HepG2 (cell line): Measurements from ENCODE around the gene SREBF1. TPM values are rescaled to one million over a fixed set of nuclear protein-coding genes. Genes with fewer than 3 reads are reported as not detected.
A peak's percentile ranks its signal among the peaks of the same experiment; 100 is the strongest.

Experiments used
- DNMT1 ChIP-seq: sonication (generic); formaldehyde crosslinking; IDR thresholded peaks from 2 replicates; pipeline ENCODE4 v1.5.1; 2020; ENCODE audit warnings: mild to moderate bottlenecking, missing genetic modification reagents
- DPF2 ChIP-seq: sonication (generic); formaldehyde crosslinking; IDR thresholded peaks from 2 replicates; pipeline ENCODE4 v1.4.0; 2020; ENCODE audit warnings: mild to moderate bottlenecking, low read depth, missing genetic modification reagents, borderline replicate concordance
- KAT2B ChIP-seq: fragments of 150-350 bp; IDR thresholded peaks from 2 replicates; pipeline ENCODE4 v1.6.1; 2014; ENCODE audit warnings: low read depth, low read length, borderline replicate concordance
- MAFF ChIP-seq: IDR thresholded peaks from 2 replicates; pipeline ENCODE4 v1.6.1; 2011; ENCODE audit warnings: low read depth, low read length, improper control_type of control experiment
- YEATS2 ChIP-seq: sonication (generic); formaldehyde crosslinking; IDR thresholded peaks from 2 replicates; pipeline ENCODE4 v1.4.0; 2020; ENCODE audit warnings: missing genetic modification reagents, borderline replicate concordance
- ZEB1 ChIP-seq: IDR thresholded peaks from 2 replicates; pipeline ENCODE4 v1.6.1; 2012; ENCODE audit warnings: mild to moderate bottlenecking, low read depth, inconsistent platforms; ENCODE audit not compliant: insufficient replicate concordance
- ZFP37 ChIP-seq: sonication (generic); formaldehyde crosslinking; IDR thresholded peaks from 2 replicates; pipeline ENCODE4 v1.4.0; 2020; ENCODE audit warnings: missing genetic modification reagents, borderline replicate concordance
- ZKSCAN5 ChIP-seq: sonication (generic); formaldehyde crosslinking; IDR thresholded peaks from 2 replicates; pipeline ENCODE4 v1.5.1; 2020; ENCODE audit warnings: mild to moderate bottlenecking, missing genetic modification reagents
- ZNF230 ChIP-seq: sonication (generic); formaldehyde crosslinking; IDR thresholded peaks from 2 replicates; pipeline ENCODE4 v1.4.0; 2020; ENCODE audit warnings: mild to moderate bottlenecking, missing genetic modification reagents
- ZNF326 ChIP-seq: sonication (generic); formaldehyde crosslinking; IDR thresholded peaks from 2 replicates; pipeline ENCODE4 v1.4.0; 2020; ENCODE audit warnings: missing genetic modification reagents, borderline replicate concordance
- ZNF329 ChIP-seq: sonication (generic); formaldehyde crosslinking; IDR thresholded peaks from 2 replicates; pipeline ENCODE4 v1.9.0; 2021; ENCODE audit warnings: low read depth, mild to moderate bottlenecking, missing genetic modification reagents
- ZNF564 ChIP-seq: sonication (generic); formaldehyde crosslinking; IDR thresholded peaks from 2 replicates; pipeline ENCODE4 v1.8.1; 2023; ENCODE audit warnings: mild to moderate bottlenecking, missing genetic modification reagents
- ZNF672 ChIP-seq: sonication (generic); formaldehyde crosslinking; IDR thresholded peaks from 2 replicates; pipeline ENCODE4 v1.8.1; 2022; ENCODE audit warnings: missing genetic modification reagents
- ZNF674 ChIP-seq: sonication (generic); formaldehyde crosslinking; IDR thresholded peaks from 2 replicates; pipeline ENCODE4 v1.5.0; 2020; ENCODE audit warnings: low read depth, mild to moderate bottlenecking, missing genetic modification reagents
- ZNF766 ChIP-seq: sonication (generic); formaldehyde crosslinking; IDR thresholded peaks from 2 replicates; pipeline ENCODE4 v1.5.0; 2020; ENCODE audit warnings: missing genetic modification reagents, borderline replicate concordance
- polyA plus RNA-seq, 8 experiments: library from polyadenylated mRNA; depleted of rRNA in 3 of 8; stranded (reverse) in 7 of 8; unstranded in 1 of 8; fragments of >200 nt; fragmentation: Illumina TruSeq in 4 of 8; extraction: Trizol in 4 of 8; gene quantifications; 2 replicates each; pipeline versions ENCODE4 v1.2.1 to v1.2.3, GENCODE V29; 2011 to 2016; ENCODE audit warnings: low read depth in 4 of 8, missing spikeins in 1 of 8, mixed read lengths in 1 of 8; ENCODE audit not compliant: insufficient read depth in 1 of 8
- total RNA-seq, 5 experiments: library from RNA; depleted of rRNA; stranded (reverse); fragments of >200 nt; fragmentation: Illumina TruSeq; extraction: Trizol; gene quantifications; 2 replicates each; pipeline ENCODE4 v1.2.3, GENCODE V29; 2016; ENCODE audit warnings: low read depth in 1 of 5
- TF ChIP-seq, protein P1 (sequence below): IDR thresholded peaks from 2 replicates; pipeline ENCODE4 v1.6.1; 2012; ENCODE audit warnings: inconsistent platforms
- TF ChIP-seq, protein P2 (sequence below): sonication (generic); formaldehyde crosslinking; IDR thresholded peaks from 2 replicates; pipeline ENCODE4 v1.4.0; 2020; ENCODE audit warnings: missing genetic modification reagents, borderline replicate concordance
- TF ChIP-seq, protein P3 (sequence below): sonication (generic); formaldehyde crosslinking; IDR thresholded peaks from 2 replicates; pipeline ENCODE4 v1.5.1; 2020; ENCODE audit warnings: mild to moderate bottlenecking, missing genetic modification reagents, moderate library complexity
- TF ChIP-seq, protein P4 (sequence below): sonication (generic); formaldehyde crosslinking; IDR thresholded peaks from 2 replicates; pipeline ENCODE4 v1.4.0; 2020; ENCODE audit warnings: missing genetic modification reagents

The SREBF1 gene
- total and polyA plus RNA-seq, 2 of the 13 experiments (the other 11 are each of a cell fraction or from before 2014, with no cell fraction given): 34.3 to 38.0 TPM

DNA sequence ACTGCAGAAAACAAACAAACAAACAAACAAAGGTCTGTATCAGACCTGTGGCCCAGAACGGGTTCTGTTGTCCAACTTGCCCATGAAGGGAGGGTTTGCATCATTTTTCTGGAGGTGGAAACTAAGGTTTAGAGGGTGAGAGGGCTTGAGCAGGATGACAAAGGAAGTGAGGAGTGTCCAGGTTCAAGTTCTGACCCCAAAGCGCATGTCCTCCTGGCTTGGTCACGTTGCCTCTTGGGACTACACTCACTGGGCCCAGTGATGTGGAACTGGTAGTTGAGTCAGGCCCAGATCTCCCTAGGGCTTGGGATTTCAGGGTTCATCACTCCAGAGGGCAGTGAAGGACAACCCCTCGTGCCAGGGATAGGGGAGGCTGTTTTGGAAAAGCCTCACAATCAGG lies 1.8 kb downstream of the SREBF1 start (continued):
- TF ChIP-seq, protein P1, sequence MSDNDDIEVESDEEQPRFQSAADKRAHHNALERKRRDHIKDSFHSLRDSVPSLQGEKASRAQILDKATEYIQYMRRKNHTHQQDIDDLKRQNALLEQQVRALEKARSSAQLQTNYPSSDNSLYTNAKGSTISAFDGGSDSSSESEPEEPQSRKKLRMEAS: peak; percentile 24; the same call in 1 of the 2 replicates
- TF ChIP-seq KAT2B (no peak), ZNF326 (CRISPR knock-in tag) (no peak), ZNF672 (CRISPR knock-in tag) (no peak), ZNF564 (CRISPR knock-in tag) (no peak), ZEB1 (no peak), ZNF674 (CRISPR knock-in tag) (no peak), ZNF329 (CRISPR knock-in tag) (no peak), DPF2 (CRISPR knock-in tag) (no peak), ZFP37 (CRISPR knock-in tag) (no peak), ZKSCAN5 (CRISPR knock-in tag) (no peak), YEATS2 (CRISPR knock-in tag) (no peak), DNMT1 (no peak), ZNF766 (CRISPR knock-in tag) (no peak), MAFF (no peak), ZNF230 (CRISPR knock-in tag) (no peak)
- TF ChIP-seq, protein P2, sequence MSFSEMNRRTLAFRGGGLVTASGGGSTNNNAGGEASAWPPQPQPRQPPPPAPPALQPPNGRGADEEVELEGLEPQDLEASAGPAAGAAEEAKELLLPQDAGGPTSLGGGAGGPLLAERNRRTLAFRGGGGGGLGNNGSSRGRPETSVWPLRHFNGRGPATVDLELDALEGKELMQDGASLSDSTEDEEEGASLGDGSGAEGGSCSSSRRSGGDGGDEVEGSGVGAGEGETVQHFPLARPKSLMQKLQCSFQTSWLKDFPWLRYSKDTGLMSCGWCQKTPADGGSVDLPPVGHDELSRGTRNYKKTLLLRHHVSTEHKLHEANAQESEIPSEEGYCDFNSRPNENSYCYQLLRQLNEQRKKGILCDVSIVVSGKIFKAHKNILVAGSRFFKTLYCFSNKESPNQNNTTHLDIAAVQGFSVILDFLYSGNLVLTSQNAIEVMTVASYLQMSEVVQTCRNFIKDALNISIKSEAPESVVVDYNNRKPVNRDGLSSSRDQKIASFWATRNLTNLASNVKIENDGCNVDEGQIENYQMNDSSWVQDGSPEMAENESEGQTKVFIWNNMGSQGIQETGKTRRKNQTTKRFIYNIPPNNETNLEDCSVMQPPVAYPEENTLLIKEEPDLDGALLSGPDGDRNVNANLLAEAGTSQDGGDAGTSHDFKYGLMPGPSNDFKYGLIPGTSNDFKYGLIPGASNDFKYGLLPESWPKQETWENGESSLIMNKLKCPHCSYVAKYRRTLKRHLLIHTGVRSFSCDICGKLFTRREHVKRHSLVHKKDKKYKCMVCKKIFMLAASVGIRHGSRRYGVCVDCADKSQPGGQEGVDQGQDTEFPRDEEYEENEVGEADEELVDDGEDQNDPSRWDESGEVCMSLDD: no peak
- TF ChIP-seq, protein P3, sequence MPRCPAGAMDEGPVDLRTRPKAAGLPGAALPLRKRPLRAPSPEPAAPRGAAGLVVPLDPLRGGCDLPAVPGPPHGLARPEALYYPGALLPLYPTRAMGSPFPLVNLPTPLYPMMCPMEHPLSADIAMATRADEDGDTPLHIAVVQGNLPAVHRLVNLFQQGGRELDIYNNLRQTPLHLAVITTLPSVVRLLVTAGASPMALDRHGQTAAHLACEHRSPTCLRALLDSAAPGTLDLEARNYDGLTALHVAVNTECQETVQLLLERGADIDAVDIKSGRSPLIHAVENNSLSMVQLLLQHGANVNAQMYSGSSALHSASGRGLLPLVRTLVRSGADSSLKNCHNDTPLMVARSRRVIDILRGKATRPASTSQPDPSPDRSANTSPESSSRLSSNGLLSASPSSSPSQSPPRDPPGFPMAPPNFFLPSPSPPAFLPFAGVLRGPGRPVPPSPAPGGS (CRISPR knock-in tag): no peak
- TF ChIP-seq, protein P4, sequence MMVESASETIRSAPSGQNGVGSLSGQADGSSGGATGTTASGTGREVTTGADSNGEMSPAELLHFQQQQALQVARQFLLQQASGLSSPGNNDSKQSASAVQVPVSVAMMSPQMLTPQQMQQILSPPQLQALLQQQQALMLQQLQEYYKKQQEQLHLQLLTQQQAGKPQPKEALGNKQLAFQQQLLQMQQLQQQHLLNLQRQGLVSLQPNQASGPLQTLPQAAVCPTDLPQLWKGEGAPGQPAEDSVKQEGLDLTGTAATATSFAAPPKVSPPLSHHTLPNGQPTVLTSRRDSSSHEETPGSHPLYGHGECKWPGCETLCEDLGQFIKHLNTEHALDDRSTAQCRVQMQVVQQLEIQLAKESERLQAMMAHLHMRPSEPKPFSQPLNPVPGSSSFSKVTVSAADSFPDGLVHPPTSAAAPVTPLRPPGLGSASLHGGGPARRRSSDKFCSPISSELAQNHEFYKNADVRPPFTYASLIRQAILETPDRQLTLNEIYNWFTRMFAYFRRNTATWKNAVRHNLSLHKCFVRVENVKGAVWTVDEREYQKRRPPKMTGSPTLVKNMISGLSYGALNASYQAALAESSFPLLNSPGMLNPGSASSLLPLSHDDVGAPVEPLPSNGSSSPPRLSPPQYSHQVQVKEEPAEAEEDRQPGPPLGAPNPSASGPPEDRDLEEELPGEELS (CRISPR knock-in tag): 0 out of 2 replicates have a peak, but pooled peaks have one; percentile 27
